A673 (cell line): ENCODE data around the gene MYOF. TPM values are rescaled to one million over a fixed set of nuclear protein-coding genes. Genes with fewer than 3 reads are reported as not detected.

ENCODE experiments used
- BruUV-seq: library from RNA; stranded (reverse); fragments of 400-500 nt; replicated peaks from 2 replicates; lab custom pipeline; 2021; lab: Mats Ljungman, UMichigan
- CTCF ChIA-PET: fragments of 300-600 bp; sonication (Branson Sonifier 250); formaldehyde crosslinking; loops from one replicate; lab custom pipeline; 2022; ENCODE audit warnings: antibody characterized with exemption; lab: Charles Lee
- POLR2A ChIA-PET: fragments of 300-600 bp; sonication (Branson Sonifier 250); formaldehyde crosslinking; loops from one replicate; lab custom pipeline; 2022; ENCODE audit warnings: antibody characterized with exemption; ENCODE audit not compliant: low non-redundant PET; lab: Charles Lee
- DNase-seq: peaks from one replicate; pipeline ENCODE4 v3.0.0-alpha.2; 2015; ENCODE audit warnings: low spot score
- H3K27ac ChIP-seq: fragments of 200-600 bp; sonication (generic); 2 replicates; pipeline ENCODE4 v1.5.1; 2016; ENCODE audit warnings: mixed run types, low read depth, mild to moderate bottlenecking, mixed read lengths, antibody characterized with exemption, low read length; ENCODE audit not compliant: poor library complexity, severe bottlenecking
- H3K27me3 ChIP-seq: fragments of 200-600 bp; sonication (generic); replicated peaks from 2 replicates; pipeline ENCODE4 v1.6.1; 2017; ENCODE audit warnings: mixed run types, low read depth, mild to moderate bottlenecking, mixed read lengths, antibody characterized with exemption, low read length; ENCODE audit not compliant: insufficient read depth, poor library complexity
- H3K36me3 ChIP-seq: fragments of 200-600 bp; sonication (generic); 2 replicates; pipeline ENCODE4 v1.6.1; 2016; ENCODE audit warnings: mixed run types, mild to moderate bottlenecking, mixed read lengths, antibody characterized with exemption, low read length; ENCODE audit not compliant: insufficient read depth, poor library complexity, severe bottlenecking
- H3K4me1 ChIP-seq: fragments of 200-600 bp; sonication (generic); 2 replicates; pipeline ENCODE4 v1.6.1; 2017; ENCODE audit warnings: mixed run types, mild to moderate bottlenecking, mixed read lengths, antibody characterized with exemption, low read length; ENCODE audit not compliant: insufficient read depth, poor library complexity, severe bottlenecking
- H3K4me3 ChIP-seq: fragments of 200-600 bp; sonication (generic); 2 replicates; pipeline ENCODE4 v1.5.1; 2016; ENCODE audit warnings: low read depth, mixed run types, mild to moderate bottlenecking, mixed read lengths, low read length; ENCODE audit not compliant: poor library complexity, severe bottlenecking
- H3K9me3 ChIP-seq: fragments of 200-600 bp; sonication (generic); 2 replicates; pipeline ENCODE4 v1.6.1; 2016; ENCODE audit warnings: mixed run types, low read depth, mild to moderate bottlenecking, mixed read lengths, antibody characterized with exemption, low read length; ENCODE audit not compliant: poor library complexity, severe bottlenecking
- CTCF ChIP-seq: fragments of 300-800, 200-600 bp; sonication (generic); conservative IDR thresholded peaks from 2 replicates; pipeline ENCODE4 v1.5.1; 2017; ENCODE audit warnings: low read depth, mild to moderate bottlenecking, antibody characterized with exemption, low read length, moderate library complexity, mixed read lengths
- EZH2 ChIP-seq: fragments of 200-600 bp; sonication (generic); IDR thresholded peaks from 2 replicates; pipeline ENCODE4 v1.6.1; 2017; ENCODE audit warnings: borderline replicate concordance, low read depth, mild to moderate bottlenecking, mixed read lengths, antibody characterized with exemption, low read length; ENCODE audit not compliant: poor library complexity, severe bottlenecking
- intact Hi-C: fragments of 100-400 bp; cut with micrococcal nuclease; formaldehyde crosslinking; loops from one replicate; pipeline ENCODE4 v1.10.0; 2022; ENCODE audit not compliant: unreplicated experiment
- total RNA-seq: library from RNA; stranded (reverse); gene quantifications from 2 replicates; pipeline ENCODE4 v1.2.3, GENCODE V29; 2021

The MYOF gene
- total RNA-seq, 1 experiment from 2014 or later, result 24.2 TPM

- CTCF ChIA-PET, result interaction anchor here (1.8 kb wide), 1 partner anchor 137 kb away, joined by 6 read pairs; no protein-coding TSS in a partner anchor
- H3K36me3 ChIP-seq, result peaks cover 67% of the 10 kb centered on the region
Measured at GRCh38 chr10:93512565-93512964, 30.4 kb upstream of the MYOF start.

GRCh38 chr10:93509816-93510215 is 27.7 kb upstream of the MYOF start:
- H3K9me3 ChIP-seq, result no peaks in the 10 kb centered on the region
- no peak overlapping the region for H3K4me3 ChIP-seq
- no peak for DNase-seq
- TF ChIP-seq CTCF, result no peak
- TF ChIP-seq EZH2, result no peak
- no peak overlapping the region for H3K27ac ChIP-seq
- ChIA-PET POLR2A (no interaction called here), CTCF (no interaction called here)
- no peaks in the 10 kb centered on the region for H3K27me3 ChIP-seq
- H3K36me3 ChIP-seq, result peaks cover 62% of the 10 kb centered on the region
- H3K4me1 ChIP-seq, result no peaks in the 10 kb centered on the region
- no TSS peak for BruUV-seq
- intact Hi-C loops, result no loop called here

More at GRCh38 chr10:93512565-93512964, 30.4 kb upstream of the MYOF start:
- Histone ChIP-seq H3K9me3 (no peaks in the 10 kb centered on the region), H3K27ac (no peak overlapping the region), H3K4me3 (no peak overlapping the region), H3K4me1 (no peaks in the 10 kb centered on the region), H3K27me3 (no peaks in the 10 kb centered on the region)
- DNase-seq, result no peak
- no peak for TF ChIP-seq EZH2
- no peak for TF ChIP-seq CTCF
- no TSS peak for BruUV-seq
- POLR2A ChIA-PET, result no interaction called here
- intact Hi-C loops, result no loop called here

GRCh38 chr10:93505075-93505474 is 22.9 kb upstream of the MYOF start:
- DNase-seq, result no peak
- peaks cover 75% of the 10 kb centered on the region for H3K36me3 ChIP-seq

More at GRCh38 chr10:93505075-93505474, 22.9 kb upstream of the MYOF start:
- CTCF ChIA-PET, result no interaction called here
- Histone ChIP-seq H3K9me3 (no peaks in the 10 kb centered on the region), H3K27ac (no peak overlapping the region), H3K27me3 (no peaks in the 10 kb centered on the region), H3K4me1 (no peaks in the 10 kb centered on the region), H3K4me3 (no peak overlapping the region)
- BruUV-seq, result no TSS peak
- POLR2A ChIA-PET, result no interaction called here
- intact Hi-C loops, result no loop called here
- TF ChIP-seq EZH2 (no peak), CTCF (no peak)
